ENCODE data around the gene SCAPER. TPM values are rescaled to one million over a fixed set of nuclear protein-coding genes. Genes with fewer than 3 reads are reported as not detected.

SCAPER gene
- total RNA-seq, 1 experiment from 2014 or later: 15.3 TPM

DNA sequence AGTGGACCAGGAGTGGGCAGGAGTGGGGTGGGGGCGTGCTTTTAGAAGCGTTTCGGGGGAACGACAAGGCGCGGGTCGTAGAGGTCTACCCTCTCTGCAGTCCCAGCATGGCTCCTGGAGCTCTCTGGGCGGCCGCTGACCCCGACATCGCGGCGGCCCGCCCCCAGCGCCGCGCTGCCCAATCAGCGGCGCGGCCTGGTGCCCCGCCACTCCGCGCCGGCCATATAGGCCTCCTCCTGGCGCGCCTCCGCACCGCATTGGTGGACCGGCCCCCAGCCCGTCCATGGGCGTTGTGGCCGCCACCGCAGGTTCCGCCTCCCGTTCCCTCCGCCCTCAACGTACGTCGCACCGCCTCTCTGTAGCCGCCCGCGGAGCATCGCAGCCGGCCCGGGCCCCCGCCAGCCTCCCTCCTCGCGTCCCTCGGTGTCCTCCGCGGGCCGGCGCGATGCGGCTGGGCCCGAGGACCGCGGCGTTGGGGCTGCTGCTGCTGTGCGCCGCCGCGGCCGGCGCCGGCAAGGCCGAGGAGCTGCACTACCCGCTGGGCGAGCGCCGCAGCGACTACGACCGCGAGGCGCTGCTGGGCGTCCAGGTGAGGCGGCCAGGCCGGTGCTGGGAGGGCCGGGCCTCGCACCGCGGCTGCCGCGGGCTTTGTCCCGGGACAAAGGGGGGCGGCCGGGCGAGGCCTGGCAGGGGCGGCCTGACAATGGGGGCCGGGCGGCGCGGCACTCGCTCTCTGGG lies 26.4 kb upstream of the SCAPER start, which contains the start of gene RCN2:
Gene RCN2 (plus strand): TSS at position 353 of the 738 bp plus-strand sequence. CDS start 93 bp downstream, at position 446.
- peak; percentile 43 for DNase-seq (ENCODE audit: low read depth, low spot score)
- Histone ChIP-seq H3K36me3 (ENCODE audit: control insufficient read depth, insufficient read depth, low read length) (peaks cover 22% of the 10 kb centered on the region), H3K9me3 (ENCODE audit: control insufficient read depth, insufficient read depth, low read depth, low read length) (no peaks in the 10 kb centered on the region), H3K4me3 (ENCODE audit: low read depth in 2 of 2, low read length in 2 of 2) (peak within 1 kb of the TSS; percentile 80 to 84), H3K27ac (ENCODE audit: low read length) (peak within 1 kb of the TSS; percentile 91), H3K27me3 (ENCODE audit: control insufficient read depth, insufficient read depth, low read length) (no peaks in the 10 kb centered on the region), H3K4me1 (ENCODE audit: control insufficient read depth, insufficient read depth, low read length) (peaks cover 15% of the 10 kb centered on the region)
- ChIA-PET POLR2A (interaction anchor here (0.6 kb wide), 1 partner anchor 503 kb away, joined by 3 read pairs; no protein-coding TSS in a partner anchor), CTCF (interaction anchor here (0.6 kb wide), 1 partner anchor 1963 kb away, joined by 4 read pairs; no protein-coding TSS in a partner anchor)
- ATAC-seq: peak; percentile 100
- BruUV-seq (replicated peaks): no TSS peak
- in situ Hi-C loops (cut with HindIII; ENCODE audit: low pct_unique_long_range_greater_than_20kb, low sequenced_read_pairs) (no loop called here), intact Hi-C loops (cut with micrococcal nuclease; ENCODE audit: unreplicated experiment) (no loop called here)
- TF ChIP-seq, protein P1, sequence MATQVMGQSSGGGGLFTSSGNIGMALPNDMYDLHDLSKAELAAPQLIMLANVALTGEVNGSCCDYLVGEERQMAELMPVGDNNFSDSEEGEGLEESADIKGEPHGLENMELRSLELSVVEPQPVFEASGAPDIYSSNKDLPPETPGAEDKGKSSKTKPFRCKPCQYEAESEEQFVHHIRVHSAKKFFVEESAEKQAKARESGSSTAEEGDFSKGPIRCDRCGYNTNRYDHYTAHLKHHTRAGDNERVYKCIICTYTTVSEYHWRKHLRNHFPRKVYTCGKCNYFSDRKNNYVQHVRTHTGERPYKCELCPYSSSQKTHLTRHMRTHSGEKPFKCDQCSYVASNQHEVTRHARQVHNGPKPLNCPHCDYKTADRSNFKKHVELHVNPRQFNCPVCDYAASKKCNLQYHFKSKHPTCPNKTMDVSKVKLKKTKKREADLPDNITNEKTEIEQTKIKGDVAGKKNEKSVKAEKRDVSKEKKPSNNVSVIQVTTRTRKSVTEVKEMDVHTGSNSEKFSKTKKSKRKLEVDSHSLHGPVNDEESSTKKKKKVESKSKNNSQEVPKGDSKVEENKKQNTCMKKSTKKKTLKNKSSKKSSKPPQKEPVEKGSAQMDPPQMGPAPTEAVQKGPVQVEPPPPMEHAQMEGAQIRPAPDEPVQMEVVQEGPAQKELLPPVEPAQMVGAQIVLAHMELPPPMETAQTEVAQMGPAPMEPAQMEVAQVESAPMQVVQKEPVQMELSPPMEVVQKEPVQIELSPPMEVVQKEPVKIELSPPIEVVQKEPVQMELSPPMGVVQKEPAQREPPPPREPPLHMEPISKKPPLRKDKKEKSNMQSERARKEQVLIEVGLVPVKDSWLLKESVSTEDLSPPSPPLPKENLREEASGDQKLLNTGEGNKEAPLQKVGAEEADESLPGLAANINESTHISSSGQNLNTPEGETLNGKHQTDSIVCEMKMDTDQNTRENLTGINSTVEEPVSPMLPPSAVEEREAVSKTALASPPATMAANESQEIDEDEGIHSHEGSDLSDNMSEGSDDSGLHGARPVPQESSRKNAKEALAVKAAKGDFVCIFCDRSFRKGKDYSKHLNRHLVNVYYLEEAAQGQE (IDR thresholded peaks at IDR 0.05; ENCODE audit: insufficient read depth in 1 of 2, low read depth in 2 of 2, low read length in 1 of 2): no peak
- peak; percentile 75 for TF ChIP-seq POLR2AphosphoS5 (IDR thresholded peaks at IDR 0.05; ENCODE audit: low read depth, low read length)

DNA sequence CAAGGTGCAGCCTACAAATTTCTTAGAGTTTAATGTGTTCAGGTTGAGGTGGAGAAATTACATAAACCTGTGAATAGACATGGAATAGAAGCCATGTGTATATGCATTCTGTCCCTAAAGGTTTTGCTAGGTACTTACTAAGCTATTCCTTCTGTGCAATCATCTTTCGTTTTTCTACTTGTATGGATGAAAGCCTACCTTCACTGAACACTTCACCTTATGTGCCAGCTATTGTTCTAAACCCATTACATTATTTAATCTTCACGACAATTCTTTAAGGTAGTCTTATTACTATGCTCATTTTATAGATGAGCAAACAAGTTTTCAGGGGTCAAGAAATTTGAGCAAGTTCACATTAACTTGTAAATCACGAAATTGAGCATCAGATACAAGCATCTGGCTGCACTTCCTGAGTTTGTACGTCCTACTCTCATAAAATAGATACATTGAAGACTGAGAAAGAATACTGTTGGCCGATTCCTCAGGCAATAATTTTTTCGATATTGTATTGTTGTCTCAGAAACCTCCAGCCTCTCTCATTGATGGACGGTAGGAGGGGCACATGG lies 25.8 kb upstream of the SCAPER start:
- TF ChIP-seq, protein P1 (IDR thresholded peaks at IDR 0.05; ENCODE audit: insufficient read depth in 1 of 2, low read depth in 2 of 2, low read length in 1 of 2): no peak
- TF ChIP-seq POLR2AphosphoS5 (IDR thresholded peaks at IDR 0.05; ENCODE audit: low read depth, low read length) (no peak), SIN3A (IDR thresholded peaks at IDR 0.05; ENCODE audit: borderline replicate concordance, insufficient read depth, low read depth, low read length) (no peak), TCF7L2 (IDR thresholded peaks at IDR 0.05; ENCODE audit: low read depth, low read length) (no peak)
- TF ChIP-seq, protein P2, sequence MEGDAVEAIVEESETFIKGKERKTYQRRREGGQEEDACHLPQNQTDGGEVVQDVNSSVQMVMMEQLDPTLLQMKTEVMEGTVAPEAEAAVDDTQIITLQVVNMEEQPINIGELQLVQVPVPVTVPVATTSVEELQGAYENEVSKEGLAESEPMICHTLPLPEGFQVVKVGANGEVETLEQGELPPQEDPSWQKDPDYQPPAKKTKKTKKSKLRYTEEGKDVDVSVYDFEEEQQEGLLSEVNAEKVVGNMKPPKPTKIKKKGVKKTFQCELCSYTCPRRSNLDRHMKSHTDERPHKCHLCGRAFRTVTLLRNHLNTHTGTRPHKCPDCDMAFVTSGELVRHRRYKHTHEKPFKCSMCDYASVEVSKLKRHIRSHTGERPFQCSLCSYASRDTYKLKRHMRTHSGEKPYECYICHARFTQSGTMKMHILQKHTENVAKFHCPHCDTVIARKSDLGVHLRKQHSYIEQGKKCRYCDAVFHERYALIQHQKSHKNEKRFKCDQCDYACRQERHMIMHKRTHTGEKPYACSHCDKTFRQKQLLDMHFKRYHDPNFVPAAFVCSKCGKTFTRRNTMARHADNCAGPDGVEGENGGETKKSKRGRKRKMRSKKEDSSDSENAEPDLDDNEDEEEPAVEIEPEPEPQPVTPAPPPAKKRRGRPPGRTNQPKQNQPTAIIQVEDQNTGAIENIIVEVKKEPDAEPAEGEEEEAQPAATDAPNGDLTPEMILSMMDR (IDR thresholded peaks at IDR 0.05): no peak
- Histone ChIP-seq H3K27ac (ENCODE audit: low read length) (peak overlapping the region; percentile 91), H3K4me1 (ENCODE audit: control insufficient read depth, insufficient read depth, low read length) (peaks cover 15% of the 10 kb centered on the region), H3K36me3 (ENCODE audit: control insufficient read depth, insufficient read depth, low read length) (peaks cover 22% of the 10 kb centered on the region), H3K9me3 (ENCODE audit: control insufficient read depth, insufficient read depth, low read depth, low read length) (no peaks in the 10 kb centered on the region), H3K4me3 (ENCODE audit: low read depth in 2 of 2, low read length in 2 of 2) (peak overlapping the region; percentile 80 to 84), H3K27me3 (ENCODE audit: control insufficient read depth, insufficient read depth, low read length) (no peaks in the 10 kb centered on the region)
- intact Hi-C loops (cut with micrococcal nuclease; ENCODE audit: unreplicated experiment): no loop called here
- CTCF ChIA-PET: interaction anchor here (0.6 kb wide), 1 partner anchor 1963 kb away, joined by 4 read pairs; no protein-coding TSS in a partner anchor
- BruUV-seq (replicated peaks): no TSS peak
- in situ Hi-C loops (cut with HindIII; ENCODE audit: low pct_unique_long_range_greater_than_20kb, low sequenced_read_pairs): no loop called here
- DNase-seq (ENCODE audit: low read depth, low spot score) (no peak), ATAC-seq (no peak)
- POLR2A ChIA-PET: interaction anchor here (0.6 kb wide), 1 partner anchor 503 kb away, joined by 3 read pairs; no protein-coding TSS in a partner anchor
